ENCODE data around the gene ZC3HAV1. TPM values are rescaled to one million over a fixed set of nuclear protein-coding genes. Genes with fewer than 3 reads are reported as not detected.
"Not testable (repeated sequence)": the region's sequence is repeated elsewhere in the genome, so short reads cannot be mapped to it uniquely, and the experiment has no call there.

Gene ZC3HAV1
- total RNA-seq, 1 donor from 2014 or later, result 35.0 TPM

- no peak for DNase-seq (ENCODE audit: low spot score)
These were observed 21.3 kb downstream of the ZC3HAV1 start for GRCh38 chr7:139088268-139088667.

GRCh38 chr7:139087212-139087611, 22.3 kb downstream of the ZC3HAV1 start:
- no peak for DNase-seq (ENCODE audit: low spot score)

- DNase-seq (ENCODE audit: low spot score), result no peak
These were observed 23.1 kb downstream of the ZC3HAV1 start for GRCh38 chr7:139086454-139086853.

- DNase-seq (ENCODE audit: low spot score), result no peak
These were observed 24.8 kb downstream of the ZC3HAV1 start for GRCh38 chr7:139084709-139085108.

- DNase-seq (ENCODE audit: low spot score), result no peak
These were observed 27.9 kb downstream of the ZC3HAV1 start for GRCh38 chr7:139081584-139081983.

GRCh38 chr7:139080905-139081304, 28.6 kb downstream of the ZC3HAV1 start:
- DNase-seq (ENCODE audit: low spot score), result no peak

- DNase-seq (ENCODE audit: low spot score), result no peak
These were observed 29.7 kb downstream of the ZC3HAV1 start for GRCh38 chr7:139079861-139080260.

- DNase-seq (ENCODE audit: low spot score), result no peak
These were observed 30.6 kb downstream of the ZC3HAV1 start for GRCh38 chr7:139078911-139079310.

- DNase-seq (ENCODE audit: low spot score), result no peak
These were observed 31.1 kb downstream of the ZC3HAV1 start for GRCh38 chr7:139078399-139078798.

GRCh38 chr7:139077706-139078105, 31.8 kb downstream of the ZC3HAV1 start:
- not testable (repeated sequence) for DNase-seq (ENCODE audit: low spot score)

- DNase-seq (ENCODE audit: low spot score), result no peak
These were observed 33.4 kb downstream of the ZC3HAV1 start for GRCh38 chr7:139075871-139076686.

GRCh38 chr7:139075031-139075652, 34.4 kb downstream of the ZC3HAV1 start:
- no peak for DNase-seq (ENCODE audit: low spot score)

GRCh38 chr7:139072796-139073195, 36.7 kb downstream of the ZC3HAV1 start:
- DNase-seq (ENCODE audit: low spot score), result no peak

GRCh38 chr7:139071680-139072079, 37.8 kb downstream of the ZC3HAV1 start:
- DNase-seq (ENCODE audit: low spot score), result no peak

- no peak for DNase-seq (ENCODE audit: low spot score)
These were observed 40.7 kb downstream of the ZC3HAV1 start for GRCh38 chr7:139068544-139069399.

- DNase-seq (ENCODE audit: low spot score), result no peak
These were observed 43.2 kb downstream of the ZC3HAV1 start for GRCh38 chr7:139066315-139066714.

GRCh38 chr7:139065323-139065722, 44.2 kb downstream of the ZC3HAV1 start:
- no peak for DNase-seq (ENCODE audit: low spot score)

GRCh38 chr7:139061416-139061815, 48.1 kb downstream of the ZC3HAV1 start:
- DNase-seq (ENCODE audit: low spot score), result no peak

GRCh38 chr7:139060695-139061237, 48.8 kb downstream of the ZC3HAV1 start:
- DNase-seq (ENCODE audit: low spot score), result no peak

- DNase-seq (ENCODE audit: low spot score), result no peak
These were observed 49.6 kb downstream of the ZC3HAV1 start for GRCh38 chr7:139059905-139060304.

- DNase-seq (ENCODE audit: low spot score), result no peak
These were observed 50.6 kb downstream of the ZC3HAV1 start for GRCh38 chr7:139058943-139059342.

GRCh38 chr7:139055674-139056073, 53.8 kb downstream of the ZC3HAV1 start:
- DNase-seq (ENCODE audit: low spot score), result no peak

Data from mesenteric fat pad (tissue), 1 donor.